GM21717 (cell line): ENCODE measurements around the gene KREMEN2.
A peak's percentile ranks its signal among the peaks of the same experiment; 100 is the strongest.

ENCODE experiments used
- ATAC-seq: cut with Tn5 transposase; IDR thresholded peaks from one replicate; pipeline ENCODE4 v1.9.1; 2021; ENCODE audit warnings: mild to moderate bottlenecking, moderate library complexity; ENCODE audit not compliant: unreplicated experiment

The KREMEN2 gene

DNA sequence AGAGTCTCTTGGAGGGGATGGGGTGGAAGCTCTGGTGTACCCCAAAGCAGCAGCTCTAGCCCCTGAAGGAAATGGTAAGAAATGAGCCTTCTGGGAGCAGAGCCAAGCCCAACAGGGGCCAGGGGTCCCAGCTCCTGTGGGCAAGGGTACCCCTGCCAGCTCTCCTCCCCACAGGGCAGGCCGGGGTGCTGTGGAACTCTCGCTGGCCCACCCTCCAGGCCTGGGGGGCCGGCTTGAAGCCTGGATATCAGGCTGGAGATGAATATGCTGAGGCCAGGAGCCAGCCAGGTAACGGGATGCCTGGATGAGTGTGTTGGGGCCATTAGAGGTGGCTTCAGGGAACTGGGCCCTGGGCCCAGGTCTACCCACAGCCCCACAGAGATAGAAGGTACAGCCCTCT lies 36.5 kb downstream of the KREMEN2 start:
- ATAC-seq = no peak

DNA sequence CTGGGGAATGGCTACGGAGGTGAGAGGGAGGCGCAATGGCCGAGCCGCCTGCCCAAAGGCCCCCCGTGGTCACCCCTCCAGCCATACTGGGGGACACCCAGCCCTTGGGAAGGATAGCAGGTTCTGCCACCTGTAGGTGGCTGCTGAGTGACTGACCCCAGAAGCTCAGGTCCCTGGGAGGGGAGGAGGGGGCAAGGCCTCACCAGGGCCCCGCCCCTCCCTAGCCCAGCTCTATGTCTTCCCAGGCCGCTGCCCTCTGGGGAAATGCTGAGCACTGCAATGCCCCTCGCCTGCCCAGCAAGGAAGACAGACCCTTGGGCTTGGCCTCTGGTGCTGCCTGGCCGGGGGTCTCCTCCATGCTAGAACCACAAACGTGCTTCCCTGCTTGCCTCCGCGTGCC lies 37.2 kb downstream of the KREMEN2 start:
- ATAC-seq = no peak

DNA sequence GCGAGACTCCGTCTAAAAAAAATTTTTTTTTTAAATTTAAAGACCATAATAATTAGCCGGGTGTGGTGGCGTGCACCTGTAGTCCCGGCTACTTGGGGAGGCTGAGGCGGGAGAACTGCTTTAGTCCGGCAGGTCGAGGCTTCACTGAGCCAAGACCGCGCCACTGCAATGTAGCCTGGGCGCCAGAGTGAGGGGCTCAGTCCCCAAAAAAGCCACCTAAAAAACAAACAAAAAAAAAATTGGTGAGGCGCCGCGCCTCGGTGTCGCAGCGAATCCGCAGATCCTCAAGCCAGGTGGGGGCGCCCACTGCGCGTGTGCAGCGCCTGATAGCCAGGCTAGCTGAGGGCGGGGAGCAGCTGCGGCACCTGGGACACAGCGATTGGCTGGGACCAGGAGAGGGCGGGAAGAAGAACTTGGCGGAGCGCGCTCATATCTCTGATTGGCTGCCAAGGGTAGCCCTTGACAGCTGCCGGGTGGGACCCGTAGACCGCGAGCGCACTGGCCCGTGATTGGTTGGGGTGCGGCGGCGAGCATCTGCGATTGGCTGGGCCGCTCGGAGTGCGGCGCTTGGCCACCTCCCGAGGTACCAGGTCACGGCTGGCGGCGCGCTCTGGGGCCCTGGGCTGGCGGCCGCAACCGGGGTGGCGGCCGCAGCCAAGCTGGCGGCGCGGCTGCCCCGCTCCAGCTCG lies 39.7 kb downstream of the KREMEN2 start:
- peak; percentile 94 for ATAC-seq

DNA sequence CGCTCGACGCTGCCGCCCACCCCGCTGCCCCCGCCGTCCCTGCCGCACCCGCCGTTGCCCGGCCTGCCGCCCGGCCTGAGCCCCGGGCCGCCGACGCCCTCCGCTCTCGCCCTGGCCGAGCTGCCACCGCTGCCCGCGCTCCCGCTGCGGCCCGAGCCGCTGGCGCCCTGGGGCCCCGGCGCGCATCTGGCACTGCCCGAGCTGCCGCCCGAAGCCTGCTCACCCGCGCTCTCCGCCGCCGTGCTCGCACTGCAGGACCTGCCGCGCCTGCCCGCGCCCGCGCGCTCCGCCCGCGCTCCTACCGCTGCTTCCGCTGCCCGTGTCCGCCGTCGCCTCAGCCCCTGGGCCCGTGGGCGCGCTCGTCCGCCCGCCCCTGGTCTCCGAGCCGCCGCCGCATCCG lies 40.2 kb downstream of the KREMEN2 start:
- ATAC-seq = no peak

DNA sequence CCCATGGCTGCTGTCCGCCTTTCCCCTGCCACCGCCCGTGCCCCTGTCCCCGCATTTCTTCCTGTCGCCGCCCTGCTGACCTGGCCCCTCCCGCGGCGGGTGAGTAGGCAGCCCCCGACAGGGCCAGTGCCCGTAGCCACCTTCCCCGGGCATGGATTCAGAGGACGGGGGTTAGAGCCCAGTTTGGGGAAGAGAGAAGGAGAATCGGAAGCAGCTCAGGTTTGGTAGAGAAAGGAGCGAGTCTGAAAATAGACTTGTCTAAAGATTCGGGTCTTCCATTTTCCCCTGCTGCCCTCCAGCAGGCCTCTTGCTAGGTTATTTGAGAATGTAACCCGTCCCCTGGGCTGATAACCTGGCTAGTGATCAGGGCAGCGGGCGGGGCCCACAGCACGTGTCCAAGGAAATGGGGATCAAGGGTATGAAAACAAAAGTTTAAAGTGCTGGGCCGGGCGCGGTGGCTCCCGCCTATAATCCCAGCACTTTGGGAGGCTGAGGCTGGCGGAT lies 40.8 kb downstream of the KREMEN2 start:
- no peak for ATAC-seq

DNA sequence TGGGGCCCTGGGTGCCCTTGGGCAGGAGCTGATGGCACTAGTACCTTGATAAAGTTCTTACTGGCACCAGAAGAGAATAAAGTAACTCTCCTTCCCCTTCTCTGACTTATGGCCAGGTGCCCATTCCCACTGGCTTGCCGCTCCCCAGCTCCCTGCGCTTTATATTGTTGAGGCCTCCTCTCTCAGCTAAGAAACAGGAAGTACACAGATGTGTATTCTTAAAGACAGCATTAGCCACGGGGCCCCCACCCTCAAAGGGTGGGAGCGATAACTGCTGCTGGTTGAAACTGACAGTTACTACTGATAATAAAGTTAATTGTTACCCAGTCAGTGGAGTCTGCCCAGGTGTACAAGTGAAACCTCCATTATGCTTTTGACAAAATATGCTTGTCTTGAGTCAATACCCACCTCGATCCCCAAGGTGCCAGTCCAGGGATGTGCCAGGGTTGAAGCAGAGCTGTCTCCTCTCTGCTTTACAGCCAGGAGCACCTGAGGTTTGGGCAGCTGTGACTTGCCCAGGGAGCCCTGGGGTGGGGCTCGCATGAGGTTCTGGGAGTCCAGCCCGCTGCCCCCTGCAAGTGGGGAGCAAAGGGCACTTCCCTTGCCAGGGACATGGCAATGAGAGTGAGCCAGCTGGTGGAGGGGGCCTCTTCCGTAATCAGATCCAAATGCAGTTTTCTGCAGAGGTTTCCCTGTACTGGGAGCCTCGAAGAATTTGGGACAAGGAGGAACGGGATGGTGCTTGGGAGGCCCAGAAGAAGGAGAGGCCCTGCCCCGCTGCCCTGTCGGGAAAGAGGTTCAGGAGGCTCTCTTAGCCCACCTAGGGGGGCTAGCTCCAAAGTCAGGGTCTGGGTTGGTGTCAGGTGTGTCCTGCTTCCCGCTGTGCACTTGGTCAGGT lies 43.2 kb downstream of the KREMEN2 start:
- no peak for ATAC-seq

DNA sequence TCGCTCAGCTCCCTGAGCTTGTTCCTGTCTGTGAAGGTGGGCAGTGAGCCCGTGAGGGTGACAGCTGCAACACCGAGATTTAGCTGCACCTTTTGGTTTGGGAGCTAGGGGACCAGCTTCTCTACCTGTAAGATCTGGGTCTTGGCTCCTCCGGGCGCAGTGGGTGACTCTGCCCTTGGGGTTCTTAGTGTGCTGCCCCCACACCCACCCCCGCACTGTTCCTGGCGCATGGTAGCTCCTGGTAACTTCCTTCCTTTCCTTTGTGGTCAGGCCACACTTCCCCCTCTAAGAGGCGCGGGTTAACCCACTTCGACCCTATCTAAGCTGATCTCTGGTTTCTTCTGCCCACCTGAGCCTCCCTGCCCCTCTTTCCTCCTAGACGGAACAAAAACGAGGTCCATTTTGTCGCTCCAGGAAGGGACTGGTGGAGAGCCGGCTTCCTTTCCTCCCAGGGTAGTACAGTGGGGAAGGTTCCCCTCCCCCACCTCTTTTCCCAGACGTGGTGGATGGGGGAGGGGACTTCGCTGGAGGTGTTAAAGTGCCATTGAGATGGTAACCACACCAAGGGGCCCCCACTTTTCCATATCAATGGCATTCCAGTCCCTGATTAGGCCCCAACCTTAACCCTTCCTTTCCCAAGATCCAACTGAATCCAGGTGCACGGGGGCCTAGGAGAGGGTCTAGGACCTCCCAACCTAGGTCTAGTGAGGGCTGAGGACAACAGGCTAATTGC lies 44.0 kb downstream of the KREMEN2 start:
- no peak for ATAC-seq

DNA sequence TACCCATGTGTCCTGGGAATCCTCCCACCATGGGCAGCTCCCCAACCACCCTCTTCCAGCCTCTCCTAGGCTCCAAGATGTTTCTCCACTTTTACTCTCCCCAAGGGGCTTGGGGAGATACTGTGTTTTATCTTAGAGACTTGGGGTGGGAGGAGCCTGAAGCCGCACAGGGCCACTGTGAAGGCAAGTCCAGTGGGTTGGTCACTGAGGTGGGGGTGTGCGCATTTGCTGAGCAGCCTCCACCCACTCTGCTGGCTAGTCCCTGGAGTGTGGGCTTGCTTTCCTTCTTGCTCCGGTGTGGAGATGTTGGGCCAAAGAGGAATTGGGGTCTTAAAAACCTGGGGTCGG lies 44.6 kb downstream of the KREMEN2 start:
- no peak for ATAC-seq

DNA sequence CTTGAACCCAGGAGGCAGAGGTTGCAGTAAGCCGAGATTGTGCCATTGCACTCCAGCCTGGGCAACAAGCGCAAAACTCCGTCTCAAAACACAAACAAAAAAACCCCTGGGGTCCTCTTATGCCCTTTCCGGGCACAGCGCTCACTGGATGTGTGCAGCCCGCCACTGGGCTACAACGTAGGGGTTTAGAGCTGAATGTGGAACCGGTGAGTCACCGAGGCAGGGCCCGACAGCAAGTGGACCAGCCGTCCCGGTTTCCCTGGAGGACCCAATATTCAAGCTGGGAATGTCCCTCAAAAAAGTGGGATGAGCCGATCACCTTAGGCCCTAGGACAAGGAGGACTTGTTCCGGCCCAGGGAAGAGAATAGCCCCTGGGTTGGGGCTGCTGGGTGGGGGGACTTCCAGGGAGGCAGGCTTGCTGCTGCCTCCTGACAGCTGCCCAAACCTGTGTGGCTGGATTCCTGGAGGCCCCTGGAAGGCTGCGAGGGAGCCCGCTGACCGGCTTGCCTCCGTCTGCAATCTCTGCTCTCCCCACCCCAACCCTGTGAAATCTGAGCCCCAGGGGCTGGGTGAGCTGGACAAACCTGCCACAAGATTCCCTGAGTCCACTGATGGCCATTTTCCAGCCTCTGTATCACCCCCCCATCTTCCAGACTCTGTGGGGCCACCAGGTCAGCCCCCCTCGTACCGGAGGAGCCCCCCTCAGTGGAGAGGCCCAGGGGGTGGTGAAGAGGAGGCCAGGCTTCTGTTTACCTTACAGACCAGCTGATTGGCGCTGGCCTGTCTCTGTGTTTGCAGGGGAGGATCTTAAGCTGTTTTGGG lies 45.7 kb downstream of the KREMEN2 start:
- no peak for ATAC-seq

DNA sequence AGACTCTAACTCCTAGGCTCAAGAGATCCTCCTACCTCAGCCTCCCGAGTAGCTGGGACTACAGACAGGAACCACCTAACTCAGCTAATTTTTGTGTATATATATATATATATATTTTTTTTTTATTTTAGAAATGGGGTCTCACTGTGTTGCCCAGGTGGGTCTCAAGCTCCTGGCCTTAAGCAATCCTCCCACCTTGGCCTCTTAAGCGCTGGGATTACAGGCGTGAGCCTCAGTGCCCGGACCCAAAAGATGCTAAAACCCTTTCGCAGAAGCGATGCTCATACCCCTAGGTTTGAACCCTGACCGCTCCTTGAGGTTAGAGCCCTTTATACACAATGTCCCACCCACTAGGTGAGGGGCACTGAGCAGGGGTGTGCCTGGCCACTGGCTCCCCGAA lies 46.4 kb downstream of the KREMEN2 start:
- no peak for ATAC-seq

DNA sequence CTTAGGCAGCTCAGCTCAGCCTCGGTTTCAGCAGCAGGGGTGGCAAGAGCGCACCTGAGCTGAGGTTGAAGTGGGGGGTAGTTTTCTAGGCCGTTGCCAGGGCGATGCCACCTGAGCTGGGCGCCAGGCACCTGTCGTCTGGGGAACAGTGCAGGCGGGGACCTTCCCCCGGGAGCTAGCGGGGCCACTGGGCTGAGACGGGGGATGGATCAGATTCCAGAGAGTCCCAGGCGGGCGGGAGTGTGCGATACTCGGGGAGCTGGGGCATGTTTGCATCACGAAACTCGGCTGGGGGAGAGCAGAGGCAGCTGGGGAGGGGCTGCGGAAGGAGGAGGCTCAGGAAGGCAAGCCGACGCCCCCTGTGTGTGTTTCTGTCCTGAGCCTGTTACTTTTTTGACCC lies 48.2 kb downstream of the KREMEN2 start:
- ATAC-seq = no peak

DNA sequence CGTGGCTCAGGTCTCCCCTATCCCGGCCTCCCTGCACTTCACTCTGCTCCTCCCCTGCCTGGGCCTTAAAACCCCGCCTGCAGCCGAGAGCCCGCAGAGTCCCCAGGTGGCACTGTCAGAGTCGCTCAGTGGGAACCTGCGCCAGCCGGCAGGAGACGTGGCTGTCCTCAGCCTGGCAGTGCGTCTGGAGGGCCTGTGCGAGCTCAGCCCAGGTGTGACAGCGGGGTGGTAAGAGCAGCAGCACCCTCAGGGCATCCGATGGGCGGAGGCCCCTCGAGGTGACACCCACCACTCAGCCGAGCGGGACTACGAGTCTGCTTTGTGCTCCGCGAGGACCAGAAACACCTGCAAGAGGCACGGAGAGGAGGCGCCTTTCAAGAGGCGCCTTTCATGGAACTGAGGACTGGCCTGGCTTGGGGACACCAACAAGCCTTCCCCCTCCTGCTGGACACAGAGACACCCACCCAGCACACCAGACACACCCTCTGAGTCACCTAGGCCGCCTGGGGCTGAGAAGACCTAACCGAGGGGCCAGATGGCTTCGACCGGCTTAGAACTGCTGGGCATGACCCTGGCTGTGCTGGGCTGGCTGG lies 48.8 kb downstream of the KREMEN2 start, which contains the start of gene CLDN9:
Gene CLDN9 (plus strand): TSS at position 96 of the 593 bp plus-strand sequence. CDS start 440 bp downstream, at position 536.
- ATAC-seq = no peak

DNA sequence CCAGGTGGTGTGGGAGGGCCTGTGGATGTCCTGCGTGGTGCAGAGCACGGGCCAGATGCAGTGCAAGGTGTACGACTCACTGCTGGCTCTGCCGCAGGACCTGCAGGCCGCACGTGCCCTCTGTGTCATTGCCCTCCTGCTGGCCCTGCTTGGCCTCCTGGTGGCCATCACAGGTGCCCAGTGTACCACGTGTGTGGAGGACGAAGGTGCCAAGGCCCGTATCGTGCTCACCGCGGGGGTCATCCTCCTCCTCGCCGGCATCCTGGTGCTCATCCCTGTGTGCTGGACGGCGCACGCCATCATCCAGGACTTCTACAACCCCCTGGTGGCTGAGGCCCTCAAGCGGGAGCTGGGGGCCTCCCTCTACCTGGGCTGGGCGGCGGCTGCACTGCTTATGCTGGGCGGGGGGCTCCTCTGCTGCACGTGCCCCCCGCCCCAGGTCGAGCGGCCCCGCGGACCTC lies 49.4 kb downstream of the KREMEN2 start:
- no peak for ATAC-seq

DNA sequence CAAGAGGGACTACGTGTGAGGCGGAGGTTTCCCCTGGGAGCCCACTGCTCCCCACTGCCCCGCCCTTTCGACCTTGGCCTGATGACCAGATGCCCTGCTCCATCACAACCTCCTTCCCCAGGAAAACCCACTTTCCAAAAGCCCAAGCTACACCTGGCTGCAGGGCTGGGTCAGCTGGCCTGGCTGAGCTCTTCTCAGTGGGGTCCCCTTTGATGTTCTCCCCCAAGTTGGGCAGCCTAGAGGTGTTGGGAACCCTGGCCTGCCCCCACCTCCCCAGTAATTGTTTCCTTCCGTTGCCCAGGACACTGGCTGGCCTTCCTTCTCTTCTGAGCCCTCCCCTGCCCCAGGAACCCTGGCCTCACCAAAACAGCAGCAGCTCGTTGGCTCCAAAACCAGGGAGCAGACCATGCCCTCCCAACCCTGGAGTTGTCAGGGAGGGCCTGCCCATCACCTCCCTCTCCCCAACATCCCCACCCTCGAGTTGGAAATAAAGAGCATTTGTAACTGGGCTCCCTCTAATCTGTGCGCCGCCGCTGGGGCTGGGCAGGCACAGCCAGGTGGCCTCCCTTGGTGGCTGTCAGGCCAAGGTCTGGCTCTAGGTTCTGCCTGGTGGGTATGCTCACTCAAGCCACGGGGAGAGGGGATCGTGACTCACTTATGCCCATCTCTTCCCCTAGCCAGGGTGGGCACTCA lies 50.1 kb downstream of the KREMEN2 start:
- no peak for ATAC-seq

DNA sequence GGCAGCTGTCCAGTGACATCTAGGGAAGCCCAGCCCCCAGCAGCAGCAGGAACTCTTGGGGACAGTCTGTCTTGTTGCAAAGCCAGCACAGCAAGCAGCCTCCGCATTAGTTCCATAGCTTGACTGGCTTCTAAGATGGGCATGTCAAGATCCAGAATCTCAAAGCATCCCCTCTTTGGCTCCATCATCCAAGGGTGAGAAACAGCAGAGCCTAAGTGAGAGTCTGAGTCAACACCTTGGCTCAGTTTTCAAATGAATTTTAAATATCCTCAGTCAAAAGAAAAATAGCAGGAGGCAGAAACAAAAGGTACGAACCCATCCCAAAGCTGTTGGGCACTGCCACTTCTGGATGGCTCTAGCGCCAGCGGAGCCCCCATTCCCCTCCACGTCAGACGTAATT lies 50.9 kb downstream of the KREMEN2 start:
- ATAC-seq = no peak

DNA sequence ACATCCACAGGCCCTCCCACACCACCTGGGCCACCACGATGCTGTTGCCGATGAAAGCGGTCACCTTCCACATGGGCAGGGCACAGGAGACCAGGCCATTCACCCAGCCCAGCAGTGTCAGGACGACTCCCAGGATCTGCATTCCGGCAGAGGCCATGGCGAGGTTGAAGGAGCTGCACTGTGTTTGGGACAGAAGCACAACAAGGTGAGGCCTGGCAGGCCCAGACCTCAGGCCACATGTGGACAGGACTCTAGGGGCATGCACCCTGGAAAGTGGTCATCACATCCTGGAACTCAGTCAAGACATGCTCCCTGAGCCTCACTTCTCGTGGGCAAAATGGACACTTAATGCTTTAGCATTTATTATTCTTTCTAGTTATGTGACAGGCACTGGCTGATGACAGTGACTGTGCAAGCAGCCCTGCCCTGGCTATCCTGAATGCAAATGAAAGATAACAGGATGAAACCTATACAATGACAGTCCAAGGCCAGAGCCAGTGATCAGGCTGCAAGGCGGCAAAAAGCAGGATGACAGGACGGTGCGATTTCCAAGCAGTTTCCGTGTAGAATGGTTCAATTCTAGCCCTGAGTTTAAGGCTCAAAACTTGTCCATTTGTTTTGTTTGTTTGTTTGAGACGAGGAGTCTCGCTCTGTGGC lies 51.9 kb downstream of the KREMEN2 start:
- no peak for ATAC-seq

DNA sequence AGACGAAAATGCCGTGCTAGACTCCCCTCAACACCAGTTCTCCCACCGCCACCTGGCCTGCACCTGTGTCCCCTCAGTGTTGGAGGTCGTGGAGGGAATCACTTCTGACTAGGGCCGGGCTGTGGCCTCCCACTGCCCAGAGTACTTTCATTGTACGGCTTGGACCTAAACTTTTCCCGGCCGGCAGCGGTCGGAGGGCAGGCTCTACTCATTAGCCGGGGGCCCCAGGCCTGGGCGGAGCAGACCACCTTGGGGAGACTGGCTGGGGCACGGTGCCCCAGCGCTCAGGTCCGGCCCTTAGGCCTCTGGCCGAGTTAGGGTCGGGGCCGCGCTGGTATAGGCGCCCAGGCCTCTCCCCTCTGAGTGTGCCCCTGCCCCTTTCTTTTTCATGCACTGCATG lies 53.3 kb downstream of the KREMEN2 start:
- ATAC-seq = no peak
